H9 (cell line): ENCODE measurements around the gene FOXB1. TPM values are rescaled to one million over a fixed set of nuclear protein-coding genes. Genes with fewer than 3 reads are reported as not detected.

Source experiments
- DNase-seq: peaks from one replicate; pipeline ENCODE4 v3.0.0-alpha.2; 2017
- H2AFZ ChIP-seq: one replicate; pipeline ENCODE4 v1.6.1; 2013; ENCODE audit warnings: mild to moderate bottlenecking, low read length, control low read depth, moderate library complexity
- H2AK5ac ChIP-seq: 2 replicates; pipeline ENCODE4 v1.6.1; 2013; ENCODE audit warnings: low read length, control low read depth, mixed read lengths; ENCODE audit not compliant: insufficient read length
- H2BK120ac ChIP-seq: one replicate; pipeline ENCODE4 v1.6.1; 2013; ENCODE audit warnings: low read depth, mild to moderate bottlenecking, low read length, control low read depth, inconsistent platforms; ENCODE audit not compliant: poor library complexity, severe bottlenecking
- H2BK12ac ChIP-seq: 2 replicates; pipeline ENCODE4 v1.6.1; 2013; ENCODE audit warnings: low read length, control low read depth, mixed read lengths, low read depth; ENCODE audit not compliant: insufficient read length
- H2BK15ac ChIP-seq: 2 replicates; pipeline ENCODE4 v1.6.1; 2013; ENCODE audit warnings: low read depth, low read length, control low read depth
- H2BK20ac ChIP-seq: one replicate; pipeline ENCODE4 v1.6.1; 2013; ENCODE audit warnings: low read depth, mild to moderate bottlenecking, low read length, control low read depth, inconsistent platforms; ENCODE audit not compliant: poor library complexity, severe bottlenecking
- H2BK5ac ChIP-seq: 2 replicates; pipeline ENCODE4 v1.6.1; 2013; ENCODE audit warnings: low read length, control low read depth, mixed read lengths; ENCODE audit not compliant: insufficient read length
- H3K14ac ChIP-seq: 2 replicates; pipeline ENCODE4 v1.6.1; 2013; ENCODE audit warnings: low read length, control low read depth; ENCODE audit not compliant: insufficient read depth
- H3K18ac ChIP-seq: 2 replicates; pipeline ENCODE4 v1.6.1; 2013; ENCODE audit warnings: low read depth, mild to moderate bottlenecking, mixed read lengths, low read length, control low read depth; ENCODE audit not compliant: insufficient read length
- H3K23ac ChIP-seq: 2 replicates; pipeline ENCODE4 v1.6.1; 2013; ENCODE audit warnings: low read length, control low read depth, mixed read lengths, low read depth; ENCODE audit not compliant: insufficient read length
- H3K23me2 ChIP-seq: 2 replicates; pipeline ENCODE4 v1.6.1; 2013; ENCODE audit warnings: low read depth, mild to moderate bottlenecking, mixed read lengths, low read length, control low read depth; ENCODE audit not compliant: insufficient read length, poor library complexity, severe bottlenecking
- H3K27ac ChIP-seq: 2 replicates; pipeline ENCODE4 v1.5.1; 2013; ENCODE audit warnings: low read length, control low read depth, mixed read lengths, low read depth; ENCODE audit not compliant: insufficient read length
- H3K27me3 ChIP-seq: 2 replicates; pipeline ENCODE4 v1.6.1; 2013; ENCODE audit warnings: low read length, control low read depth, inconsistent platforms; ENCODE audit not compliant: insufficient read depth
- H3K4ac ChIP-seq: 2 replicates; pipeline ENCODE4 v1.6.1; 2013; ENCODE audit warnings: low read depth, mild to moderate bottlenecking, control low read depth, inconsistent platforms, low read length, moderate library complexity
- H3K4me1 ChIP-seq: 2 replicates; pipeline ENCODE4 v1.6.1; 2013; ENCODE audit warnings: low read length, control low read depth, inconsistent platforms; ENCODE audit not compliant: insufficient read depth
- H3K4me2 ChIP-seq: 2 replicates; pipeline ENCODE4 v1.6.1; 2013; ENCODE audit warnings: low read length, control low read depth, mixed read lengths; ENCODE audit not compliant: insufficient read length, insufficient read depth
- H3K56ac ChIP-seq: 2 replicates; pipeline ENCODE4 v1.6.1; 2013; ENCODE audit warnings: low read depth, mild to moderate bottlenecking, mixed read lengths, low read length, control low read depth; ENCODE audit not compliant: insufficient read length
- H3K79me1 ChIP-seq: 2 replicates; pipeline ENCODE4 v1.6.1; 2013; ENCODE audit warnings: low read depth, mild to moderate bottlenecking, moderate library complexity, low read length, control low read depth, inconsistent platforms; ENCODE audit not compliant: insufficient read depth, poor library complexity, severe bottlenecking
- H3K79me2 ChIP-seq: 2 replicates; pipeline ENCODE4 v1.6.1; 2013; ENCODE audit warnings: low read length, control low read depth, inconsistent platforms; ENCODE audit not compliant: insufficient read depth
- H3K9ac ChIP-seq: 2 replicates; pipeline ENCODE4 v1.6.1; 2013; ENCODE audit warnings: low read length, control low read depth, mixed read lengths; ENCODE audit not compliant: insufficient read length; ENCODE audit errors: extremely low read depth
- H3K9me3 ChIP-seq: one replicate; pipeline ENCODE4 v1.6.1; 2013; ENCODE audit warnings: low read depth, low read length, inconsistent platforms; ENCODE audit not compliant: control insufficient read depth
- H3T11ph ChIP-seq: one replicate; pipeline ENCODE4 v1.6.1; 2013; ENCODE audit warnings: mild to moderate bottlenecking, low read length, control low read depth, inconsistent platforms
- H4K20me1 ChIP-seq: one replicate; pipeline ENCODE4 v1.6.1; 2013; ENCODE audit not compliant: control insufficient read depth, insufficient read length, insufficient read depth
- H4K5ac ChIP-seq: 2 replicates; pipeline ENCODE4 v1.6.1; 2013; ENCODE audit warnings: low read depth, mild to moderate bottlenecking, mixed read lengths, low read length, control low read depth; ENCODE audit not compliant: insufficient read length
- H4K8ac ChIP-seq: replicated peaks from 2 replicates; pipeline ENCODE4 v1.6.1; 2013; ENCODE audit warnings: low read length, control low read depth, mixed read lengths, low read depth; ENCODE audit not compliant: insufficient read length
- H4K91ac ChIP-seq: 2 replicates; pipeline ENCODE4 v1.6.1; 2013; ENCODE audit warnings: low read depth, mild to moderate bottlenecking, moderate library complexity, mixed read lengths, low read length, control low read depth; ENCODE audit not compliant: insufficient read length
- H3K27ac Mint-ChIP-seq, 3 experiments: 2 replicates in 2 of 3; 3 replicates in 1 of 3; pipeline ENCODE4 v1.8.0; 2020 to 2021; ENCODE audit warnings: mixed read lengths in 3 of 3, mild to moderate bottlenecking in 1 of 3, moderate library complexity in 1 of 3
- H3K27me3 Mint-ChIP-seq: 2 replicates; pipeline ENCODE4 v1.8.0; 2021; ENCODE audit warnings: low read depth, mild to moderate bottlenecking, moderate library complexity, mixed read lengths
- H3K36me3 Mint-ChIP-seq, 3 experiments: 2 replicates in 2 of 3; 3 replicates in 1 of 3; pipeline ENCODE4 v1.8.0; 2020 to 2021; ENCODE audit warnings: low read depth in 3 of 3, mixed read lengths in 3 of 3; ENCODE audit not compliant: insufficient read depth in 1 of 3
- H3K4me1 Mint-ChIP-seq, 2 experiments: 2 replicates each; pipeline ENCODE4 v1.8.0; 2020; ENCODE audit warnings: mixed read lengths in 2 of 2
- H3K4me3 Mint-ChIP-seq, 2 experiments: 2 replicates in 1 of 2; 3 replicates in 1 of 2; pipeline ENCODE4 v1.8.0; 2020 to 2021; ENCODE audit warnings: mild to moderate bottlenecking in 2 of 2, mixed read lengths in 2 of 2, moderate library complexity in 1 of 2
- H3K9me3 Mint-ChIP-seq, 2 experiments: 2 replicates in 1 of 2; 3 replicates in 1 of 2; pipeline ENCODE4 v1.8.0; 2020; ENCODE audit warnings: mild to moderate bottlenecking in 2 of 2, mixed read lengths in 2 of 2, moderate library complexity in 1 of 2
- WGBS: extraction: QIAGEN DNeasy Blood & Tissue Kit; methylation state at CpG from one replicate; pipeline ENCODE4 v1.1.7; 2013; ENCODE audit warnings: missing lambda C conversion rate, low lambda C conversion rate, mixed read lengths; ENCODE audit not compliant: insufficient read length; ENCODE audit errors: extremely low coverage; 5-methylcytosine and 5-hydroxymethylcytosine counted together
- long read RNA-seq: library from polyadenylated mRNA; unstranded; transcript quantifications from one replicate; pipeline ENCODE4 v2.0.0, GENCODE V29; 2020
- total RNA-seq: library from RNA; stranded (reverse); gene quantifications from 2 replicates; pipeline ENCODE4 v1.2.1, GENCODE V29; 2021
- TF ChIP-seq, protein P1 (sequence below): fragments of 200-600 bp; sonication (generic); conservative IDR thresholded peaks from 3 replicates; pipeline ENCODE4 v1.8.0; 2021; ENCODE audit warnings: antibody characterized with exemption, mild to moderate bottlenecking

FOXB1 gene
- 3.5 and 3.7 TPM in 2 replicates for total RNA-seq
- long read RNA-seq, transcript FOXB1-201 (2 exons, 2,957 nt) = major isoform, 11 of 17 reads
- long read RNA-seq, partial matches to known transcripts = 0 of 17 reads
- long read RNA-seq, other reads (novel, unspliced or antisense) = 6 of 17 reads

GRCh38 chr15:60004009-60004845 is at the start of gene FOXB1:
Gene FOXB1 (plus strand): TSS chr15:60004311. CDS start chr15:60004964, 653 bp downstream.
- Histone ChIP-seq H3K27ac (no peak within 1 kb of the TSS), H3K9me3 (no peaks in the 10 kb centered on the region), H2BK120ac (no peak within 1 kb of the TSS), H3K4me2 (peak within 1 kb of the TSS; percentile 99), H3K79me1 (no peaks in the 10 kb centered on the region), H3K14ac (no peak within 1 kb of the TSS; the same call in 1 of the 2 replicates), H4K8ac (no peak within 1 kb of the TSS), H4K91ac (no peak within 1 kb of the TSS), H4K5ac (no peak within 1 kb of the TSS), H3K9ac (no peak within 1 kb of the TSS), H3K23me2 (peaks cover 61% of the 10 kb centered on the region), H3K4me1 (peaks cover 8% of the 10 kb centered on the region; the same call in 1 of the 2 replicates), H3T11ph (no peak within 1 kb of the TSS), H2AK5ac (no peak within 1 kb of the TSS), H2BK5ac (no peak within 1 kb of the TSS), H3K18ac (no peak within 1 kb of the TSS), H3K27me3 (peaks cover 37% of the 10 kb centered on the region), H4K20me1 (no peaks in the 10 kb centered on the region), H2AFZ (no peak within 1 kb of the TSS), H3K79me2 (no peaks in the 10 kb centered on the region), H3K4ac (no peak within 1 kb of the TSS), H2BK20ac (no peak within 1 kb of the TSS), H2BK15ac (no peak within 1 kb of the TSS), H3K23ac (no peak within 1 kb of the TSS), H2BK12ac (no peak within 1 kb of the TSS), H3K56ac (no peak within 1 kb of the TSS)
- Mint-ChIP-seq H3K9me3 (no peaks in the 10 kb centered on the region), H3K4me3 (peak within 1 kb of the TSS; percentile 80 to 95), H3K4me1 (peaks cover 71 to 81% of the 10 kb centered on the region in 2 experiments), H3K36me3 (peaks cover 0 to 2% (median 0%) of the 10 kb centered on the region in 3 experiments; a peak in 1 of 7 replicates), H3K27me3 (peaks cover 89% of the 10 kb centered on the region), H3K27ac (peak within 1 kb of the TSS in 1 of 3 experiments; percentile 36; a peak in 1 of 7 replicates)
- peak; percentile 95 for DNase-seq
- TF ChIP-seq, protein P1, sequence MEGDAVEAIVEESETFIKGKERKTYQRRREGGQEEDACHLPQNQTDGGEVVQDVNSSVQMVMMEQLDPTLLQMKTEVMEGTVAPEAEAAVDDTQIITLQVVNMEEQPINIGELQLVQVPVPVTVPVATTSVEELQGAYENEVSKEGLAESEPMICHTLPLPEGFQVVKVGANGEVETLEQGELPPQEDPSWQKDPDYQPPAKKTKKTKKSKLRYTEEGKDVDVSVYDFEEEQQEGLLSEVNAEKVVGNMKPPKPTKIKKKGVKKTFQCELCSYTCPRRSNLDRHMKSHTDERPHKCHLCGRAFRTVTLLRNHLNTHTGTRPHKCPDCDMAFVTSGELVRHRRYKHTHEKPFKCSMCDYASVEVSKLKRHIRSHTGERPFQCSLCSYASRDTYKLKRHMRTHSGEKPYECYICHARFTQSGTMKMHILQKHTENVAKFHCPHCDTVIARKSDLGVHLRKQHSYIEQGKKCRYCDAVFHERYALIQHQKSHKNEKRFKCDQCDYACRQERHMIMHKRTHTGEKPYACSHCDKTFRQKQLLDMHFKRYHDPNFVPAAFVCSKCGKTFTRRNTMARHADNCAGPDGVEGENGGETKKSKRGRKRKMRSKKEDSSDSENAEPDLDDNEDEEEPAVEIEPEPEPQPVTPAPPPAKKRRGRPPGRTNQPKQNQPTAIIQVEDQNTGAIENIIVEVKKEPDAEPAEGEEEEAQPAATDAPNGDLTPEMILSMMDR = peak; percentile 45; the same call in 2 of the 3 replicates
- no CpG with 5 or more reads among the region's 84 CpGs for WGBS
